ENCODE data around the gene POLR2B. TPM values are rescaled to one million over a fixed set of nuclear protein-coding genes. Genes with fewer than 3 reads are reported as not detected.

The POLR2B gene
- total and polyA plus RNA-seq, 2 of the 8 experiments (the other 6 are each of a cell fraction or from before 2014, with no cell fraction given): 59.3 to 115 TPM

GRCh38 chr4:57070461-57070860, 91.8 kb downstream of the POLR2B start:
- Histone ChIP-seq H4K8ac (ENCODE audit: extremely low read depth, insufficient read depth, low read length) (no peak overlapping the region), H3K56ac (replicated peaks; ENCODE audit: insufficient read length, low read depth, low read length) (no peak overlapping the region), H3K79me1 (ENCODE audit: low read depth, low read length) (no peaks in the 10 kb centered on the region), H3K9ac (replicated peaks in 1 of 4; ENCODE audit: extremely low read depth in 1 of 4, low read depth in 3 of 4, low read length in 3 of 4) (no peak overlapping the region), H3K4me1 (replicated peaks in 1 of 4; ENCODE audit: control insufficient read depth in 3 of 4, insufficient read depth in 4 of 4, low read length in 3 of 4) (no peaks in the 10 kb centered on the region), H3K14ac (ENCODE audit: insufficient read length) (no peak overlapping the region), H3K18ac (ENCODE audit: extremely low read depth, low read length) (no peak overlapping the region), H2BK20ac (ENCODE audit: low read length) (no peak overlapping the region), H3K4ac (replicated peaks; ENCODE audit: insufficient read length, low read depth, low read length) (no peak overlapping the region), H2BK120ac (replicated peaks; ENCODE audit: low read depth, low read length) (no peak overlapping the region), H3K4me3 (ENCODE audit: extremely low read depth in 1 of 4, insufficient read depth in 2 of 4, low read depth in 3 of 4, low read length in 4 of 4) (no peak overlapping the region), H2BK5ac (ENCODE audit: low read depth, low read length) (no peak overlapping the region), H3K9me3 (ENCODE audit: insufficient read depth in 2 of 2, low read depth in 1 of 2, low read length in 1 of 2) (no peaks in the 10 kb centered on the region), H2AFZ (ENCODE audit: low read length) (no peak overlapping the region), H3K27me3 (replicated peaks in 1 of 4; ENCODE audit: control insufficient read depth in 3 of 4, extremely low read depth in 1 of 4, insufficient read depth in 3 of 4, low read length in 3 of 4) (no peaks in the 10 kb centered on the region), H3K79me2 (ENCODE audit: control insufficient read depth in 1 of 2, insufficient read depth in 2 of 2, low read length in 2 of 2) (no peaks in the 10 kb centered on the region), H2BK12ac (ENCODE audit: low read depth, low read length) (no peak overlapping the region), H4K20me1 (replicated peaks in 1 of 2; ENCODE audit: control insufficient read depth in 1 of 2, insufficient read depth in 2 of 2, low read length in 2 of 2) (no peaks in the 10 kb centered on the region), H4K91ac (replicated peaks; ENCODE audit: insufficient read length, low read length) (no peak overlapping the region), H3K27ac (ENCODE audit: low read depth, low read length) (no peak overlapping the region), H2BK15ac (ENCODE audit: low read length) (no peak overlapping the region), H3K23me2 (ENCODE audit: low read depth, low read length) (no peaks in the 10 kb centered on the region), H2AK5ac (ENCODE audit: low read depth, low read length) (no peak overlapping the region), H3K4me2 (ENCODE audit: insufficient read depth in 1 of 2, low read depth in 2 of 2, low read length in 2 of 2) (no peak overlapping the region), H3K36me3 (ENCODE audit: control insufficient read depth in 2 of 4, insufficient read depth in 4 of 4, low read length in 3 of 4) (no peaks in the 10 kb centered on the region), H4K5ac (ENCODE audit: insufficient read length, low read depth, low read length) (no peak overlapping the region), H3K23ac (ENCODE audit: insufficient read length) (no peak overlapping the region)
- 84% methylated on average over 2 of the region's 2 CpGs; no CpG with 5 or more reads in 1 of the 2 experiments for WGBS, 2 experiments (ENCODE audit: extremely low coverage in 1 of 2, insufficient coverage in 1 of 2, insufficient read length in 1 of 2, insufficient replicate concordance in 2 of 2, low coverage in 1 of 2, low lambda C conversion rate in 2 of 2, missing lambda C conversion rate in 1 of 2)
- no peak for TF ChIP-seq NRF1 (IDR thresholded peaks at IDR 0.05; ENCODE audit: low read depth, low read length)
- TF ChIP-seq SP2 (IDR thresholded peaks at IDR 0.05; ENCODE audit: low read length): no peak
- TF ChIP-seq TAF1 (IDR thresholded peaks at IDR 0.05; ENCODE audit: low read depth, low read length): no peak
- no peak for TF ChIP-seq EZH2 (IDR thresholded peaks at IDR 0.05; ENCODE audit: low read depth, low read length, severe bottlenecking)
- no peak for TF ChIP-seq RFX5 (IDR thresholded peaks at IDR 0.05; ENCODE audit: borderline replicate concordance, low read depth, low read length)
- no peak for TF ChIP-seq KDM5A (IDR thresholded peaks at IDR 0.05; ENCODE audit: low read length)
- TF ChIP-seq BACH1 (IDR thresholded peaks at IDR 0.05; ENCODE audit: low read length): no peak
- TF ChIP-seq CBX5 (IDR thresholded peaks at IDR 0.05; ENCODE audit: low read depth, low read length): no peak
- no peak for TF ChIP-seq JUND (IDR thresholded peaks at IDR 0.05; ENCODE audit: low read length)
- no peak for TF ChIP-seq USF2 (IDR thresholded peaks at IDR 0.05; ENCODE audit: low read length)
- TF ChIP-seq KDM4A (IDR thresholded peaks at IDR 0.05; ENCODE audit: low read depth, low read length, severe bottlenecking): no peak
- TF ChIP-seq BRCA1 (IDR thresholded peaks at IDR 0.05; ENCODE audit: low read depth, low read length): no peak
- no peak for TF ChIP-seq BCL11A (IDR thresholded peaks at IDR 0.05; ENCODE audit: low read depth in 2 of 2, low read length in 2 of 2)
- no peak for TF ChIP-seq TCF12 (IDR thresholded peaks at IDR 0.05; ENCODE audit: low read depth, low read length)
- FAIRE-seq: no peak
- POLR2A ChIA-PET (ENCODE audit: partially characterized antibody): no interaction called here
- DNase-seq (ENCODE audit: low read depth in 1 of 2, low spot score in 2 of 2): no peak
- CTCF ChIA-PET (ENCODE audit: partially characterized antibody): interaction anchor here (0.5 kb wide), 1 partner anchor 633 kb away, joined by 3 read pairs; no protein-coding TSS in a partner anchor
